ENCODE data around the gene TPO.
"Not testable (repeated sequence)": the region's sequence is repeated elsewhere in the genome, so short reads cannot be mapped to it uniquely, and the experiment has no call there.

Gene TPO

DNA sequence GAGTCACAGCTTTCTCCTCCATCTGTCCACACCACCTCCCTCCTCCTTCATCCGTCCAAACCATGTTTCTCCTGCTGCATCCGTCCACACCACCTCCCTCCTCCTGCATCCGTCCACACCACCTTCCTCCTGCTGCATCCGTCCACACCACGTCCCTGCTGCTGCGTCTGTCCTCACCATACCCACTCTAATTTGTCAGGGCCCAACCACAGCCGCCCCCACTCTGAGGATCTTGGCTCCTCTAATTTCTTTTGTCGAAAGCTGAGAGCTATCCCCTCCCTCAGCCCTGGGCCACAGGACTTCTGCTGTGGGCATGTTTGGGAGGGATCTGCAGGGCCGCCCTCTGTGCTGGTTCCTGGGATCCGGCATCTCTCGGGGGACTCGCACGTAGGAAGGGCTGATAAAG lies 67.4 kb downstream of the TPO start:
- H3K36me3 ChIP-seq (ENCODE audit: control insufficient read depth, insufficient read depth, low read length) = no peaks in the 10 kb centered on the region
- H3K4me3 ChIP-seq (ENCODE audit: low read length) = no peak overlapping the region
- H3K27ac ChIP-seq (ENCODE audit: low read depth, low read length) = no peak overlapping the region
- no peak overlapping the region for H3K9ac ChIP-seq (ENCODE audit: low read length)
- H3K4me1 ChIP-seq (ENCODE audit: control insufficient read depth, insufficient read depth, low read length) = no peaks in the 10 kb centered on the region
- no peaks in the 10 kb centered on the region for H3K27me3 ChIP-seq (ENCODE audit: control insufficient read depth, insufficient read depth, low read length)

GRCh38 chr2:1481406-1482252 lies 68.4 kb downstream of the TPO start:
- H3K36me3 ChIP-seq (ENCODE audit: control insufficient read depth, insufficient read depth, low read length) = no peaks in the 10 kb centered on the region
- H3K27me3 ChIP-seq (ENCODE audit: control insufficient read depth, insufficient read depth, low read length) = no peaks in the 10 kb centered on the region
- H3K27ac ChIP-seq (ENCODE audit: low read depth, low read length) = no peak overlapping the region
- no peak overlapping the region for H3K9ac ChIP-seq (ENCODE audit: low read length)
- H3K4me3 ChIP-seq (ENCODE audit: low read length) = no peak overlapping the region
- H3K4me1 ChIP-seq (ENCODE audit: control insufficient read depth, insufficient read depth, low read length) = no peaks in the 10 kb centered on the region

DNA sequence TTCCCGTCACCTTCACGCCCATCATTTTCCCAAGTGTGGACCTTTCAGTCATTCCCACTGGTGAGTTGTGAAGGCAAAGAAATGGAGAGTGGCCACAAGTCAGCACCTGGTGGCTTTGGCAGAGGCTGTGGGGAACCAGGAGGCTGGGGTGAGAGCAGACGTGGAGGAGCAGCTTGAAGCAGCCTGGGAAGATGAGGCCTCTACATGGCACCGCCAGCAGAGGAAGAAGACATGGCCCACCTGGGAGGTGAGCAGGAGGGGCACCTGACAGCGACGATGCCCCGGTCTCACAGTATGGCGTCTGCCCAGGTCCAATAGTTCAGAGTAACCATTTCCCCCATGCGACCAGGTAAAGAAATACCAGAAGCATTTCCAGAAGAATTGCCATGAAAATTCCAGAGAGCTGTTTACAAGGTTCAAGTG lies 69.0 kb downstream of the TPO start:
- H3K4me1 ChIP-seq (ENCODE audit: control insufficient read depth, insufficient read depth, low read length) = no peaks in the 10 kb centered on the region
- H3K27ac ChIP-seq (ENCODE audit: low read depth, low read length) = no peak overlapping the region
- H3K4me3 ChIP-seq (ENCODE audit: low read length) = no peak overlapping the region
- no peaks in the 10 kb centered on the region for H3K27me3 ChIP-seq (ENCODE audit: control insufficient read depth, insufficient read depth, low read length)
- H3K9ac ChIP-seq (ENCODE audit: low read length) = no peak overlapping the region
- H3K36me3 ChIP-seq (ENCODE audit: control insufficient read depth, insufficient read depth, low read length) = no peaks in the 10 kb centered on the region

DNA sequence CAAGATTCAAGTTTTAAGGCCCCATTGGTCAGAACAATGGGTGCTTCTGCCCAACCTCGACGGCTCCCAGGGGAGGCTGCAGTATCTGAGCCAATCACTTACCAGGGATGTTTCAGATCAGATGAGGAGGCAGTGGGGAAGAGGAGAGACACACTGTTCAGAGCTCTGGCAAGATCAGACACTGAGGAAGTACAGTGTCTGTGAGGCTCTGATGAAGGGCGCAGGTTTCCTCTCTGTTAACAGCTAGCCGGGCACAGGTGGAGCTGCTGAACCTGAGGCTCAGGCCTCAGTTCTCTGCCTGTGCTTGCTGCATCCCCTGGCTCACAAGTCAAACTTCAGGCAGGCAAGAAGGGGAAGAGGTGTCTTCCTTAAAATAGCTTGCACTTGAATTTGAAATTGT lies 69.7 kb downstream of the TPO start:
- Histone ChIP-seq H3K4me3 (ENCODE audit: low read length) (no peak overlapping the region), H3K36me3 (ENCODE audit: control insufficient read depth, insufficient read depth, low read length) (no peaks in the 10 kb centered on the region), H3K4me1 (ENCODE audit: control insufficient read depth, insufficient read depth, low read length) (no peaks in the 10 kb centered on the region)

DNA sequence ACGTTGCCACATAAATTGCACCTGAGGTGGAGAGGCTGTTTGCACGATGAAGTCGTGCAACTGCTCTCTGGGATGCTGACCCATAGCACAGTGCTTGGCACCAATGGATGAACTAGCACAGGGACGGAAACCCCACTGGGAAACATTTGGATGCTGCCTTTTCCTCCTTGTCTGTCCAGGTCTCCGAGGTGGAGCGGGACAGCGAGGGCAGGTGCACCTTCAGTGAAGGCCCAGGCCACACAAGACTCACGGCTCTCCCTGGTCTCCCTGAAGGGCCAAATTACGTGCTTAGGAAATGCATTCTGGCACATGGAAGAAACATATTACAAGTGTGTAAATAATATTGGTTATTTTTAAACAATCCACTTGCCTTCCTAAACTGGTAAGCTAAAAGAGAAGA lies 70.3 kb downstream of the TPO start:
- H3K4me3 ChIP-seq (ENCODE audit: low read length) = no peak overlapping the region
- no peak overlapping the region for H3K9ac ChIP-seq (ENCODE audit: low read length)
- H3K4me1 ChIP-seq (ENCODE audit: control insufficient read depth, insufficient read depth, low read length) = no peaks in the 10 kb centered on the region
- H3K36me3 ChIP-seq (ENCODE audit: control insufficient read depth, insufficient read depth, low read length) = no peaks in the 10 kb centered on the region
- H3K27ac ChIP-seq (ENCODE audit: low read depth, low read length) = no peak overlapping the region
- H3K27me3 ChIP-seq (ENCODE audit: control insufficient read depth, insufficient read depth, low read length) = no peaks in the 10 kb centered on the region

More for the DNA sequence above, 69.7 kb downstream of the TPO start:
- no peaks in the 10 kb centered on the region for H3K27me3 ChIP-seq (ENCODE audit: control insufficient read depth, insufficient read depth, low read length)
- no peak overlapping the region for H3K9ac ChIP-seq (ENCODE audit: low read length)
- H3K27ac ChIP-seq (ENCODE audit: low read depth, low read length) = no peak overlapping the region

- Histone ChIP-seq H3K9ac (ENCODE audit: low read length) (no peak overlapping the region), H3K27ac (ENCODE audit: low read depth, low read length) (no peak overlapping the region), H3K4me3 (ENCODE audit: low read length) (no peak overlapping the region), H3K27me3 (ENCODE audit: control insufficient read depth, insufficient read depth, low read length) (no peaks in the 10 kb centered on the region), H3K4me1 (ENCODE audit: control insufficient read depth, insufficient read depth, low read length) (no peaks in the 10 kb centered on the region), H3K36me3 (ENCODE audit: control insufficient read depth, insufficient read depth, low read length) (no peaks in the 10 kb centered on the region)
Observed at GRCh38 chr2:1484131-1484884, 71.0 kb downstream of the TPO start.

DNA sequence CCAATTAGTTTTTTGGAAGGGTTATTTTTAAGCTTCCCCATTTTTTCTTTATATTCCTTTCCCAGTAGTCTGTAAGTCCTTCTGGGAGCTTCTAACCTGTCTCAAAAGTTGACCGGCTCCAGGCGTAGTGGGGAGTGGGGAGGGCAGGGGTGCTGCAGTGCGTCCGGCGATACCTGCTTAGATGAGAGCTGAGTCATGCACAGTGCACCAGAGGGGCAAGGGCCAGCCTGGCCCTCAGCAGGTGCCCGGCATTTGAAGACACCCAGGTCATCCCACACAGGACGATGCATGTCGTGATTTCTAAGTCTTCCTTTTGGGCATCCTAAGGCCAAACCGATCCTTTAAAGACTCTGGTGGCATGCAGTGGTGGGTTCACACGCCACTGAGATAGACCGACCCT lies 73.4 kb downstream of the TPO start:
- Histone ChIP-seq H3K36me3 (ENCODE audit: control insufficient read depth, insufficient read depth, low read length) (no peaks in the 10 kb centered on the region), H3K4me1 (ENCODE audit: control insufficient read depth, insufficient read depth, low read length) (no peaks in the 10 kb centered on the region), H3K9ac (ENCODE audit: low read length) (no peak overlapping the region), H3K27ac (ENCODE audit: low read depth, low read length) (no peak overlapping the region), H3K27me3 (ENCODE audit: control insufficient read depth, insufficient read depth, low read length) (no peaks in the 10 kb centered on the region), H3K4me3 (ENCODE audit: low read length) (no peak overlapping the region)

- Histone ChIP-seq H3K4me1 (ENCODE audit: control insufficient read depth, insufficient read depth, low read length) (no peaks in the 10 kb centered on the region), H3K4me3 (ENCODE audit: low read length) (no peak overlapping the region), H3K27ac (ENCODE audit: low read depth, low read length) (no peak overlapping the region), H3K27me3 (ENCODE audit: control insufficient read depth, insufficient read depth, low read length) (no peaks in the 10 kb centered on the region), H3K36me3 (ENCODE audit: control insufficient read depth, insufficient read depth, low read length) (no peaks in the 10 kb centered on the region), H3K9ac (ENCODE audit: low read length) (no peak overlapping the region)
Observed at GRCh38 chr2:1487758-1488157, 74.5 kb downstream of the TPO start.

DNA sequence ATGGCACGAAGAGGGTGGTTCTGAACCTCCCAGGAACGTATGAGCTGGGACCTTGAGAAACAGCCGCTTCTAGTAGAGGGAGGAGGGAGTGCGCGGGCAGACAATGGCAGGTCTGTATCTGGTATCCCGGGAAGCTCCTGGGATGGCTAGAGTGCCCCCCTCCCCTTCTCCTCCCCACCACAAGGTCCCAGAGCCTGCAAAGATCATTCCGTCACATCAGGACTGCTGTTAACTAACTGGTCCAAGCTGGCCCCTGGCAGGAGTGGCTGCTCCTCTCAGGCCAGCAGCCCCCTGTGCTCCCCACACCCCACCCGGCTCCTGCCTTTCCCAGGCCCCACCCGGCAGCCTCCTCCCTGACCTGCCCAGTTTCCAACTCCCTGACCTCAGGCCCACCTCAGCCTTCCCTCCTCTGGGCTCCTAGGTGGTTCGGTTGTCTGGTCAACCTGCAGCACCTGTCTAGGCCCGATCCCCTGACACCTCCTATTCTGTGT lies 75.0 kb downstream of the TPO start:
- no peak overlapping the region for H3K9ac ChIP-seq (ENCODE audit: low read length)
- H3K4me3 ChIP-seq (ENCODE audit: low read length) = no peak overlapping the region
- H3K27me3 ChIP-seq (ENCODE audit: control insufficient read depth, insufficient read depth, low read length) = no peaks in the 10 kb centered on the region
- H3K4me1 ChIP-seq (ENCODE audit: control insufficient read depth, insufficient read depth, low read length) = no peaks in the 10 kb centered on the region
- no peak overlapping the region for H3K27ac ChIP-seq (ENCODE audit: low read depth, low read length)
- no peaks in the 10 kb centered on the region for H3K36me3 ChIP-seq (ENCODE audit: control insufficient read depth, insufficient read depth, low read length)

- H3K4me1 ChIP-seq (ENCODE audit: control insufficient read depth, insufficient read depth, low read length) = no peaks in the 10 kb centered on the region
- H3K27me3 ChIP-seq (ENCODE audit: control insufficient read depth, insufficient read depth, low read length) = no peaks in the 10 kb centered on the region
- no peak overlapping the region for H3K4me3 ChIP-seq (ENCODE audit: low read length)
- H3K27ac ChIP-seq (ENCODE audit: low read depth, low read length) = no peak overlapping the region
- H3K36me3 ChIP-seq (ENCODE audit: control insufficient read depth, insufficient read depth, low read length) = no peaks in the 10 kb centered on the region
- no peak overlapping the region for H3K9ac ChIP-seq (ENCODE audit: low read length)
Observed at GRCh38 chr2:1488851-1489250, 75.6 kb downstream of the TPO start.

DNA sequence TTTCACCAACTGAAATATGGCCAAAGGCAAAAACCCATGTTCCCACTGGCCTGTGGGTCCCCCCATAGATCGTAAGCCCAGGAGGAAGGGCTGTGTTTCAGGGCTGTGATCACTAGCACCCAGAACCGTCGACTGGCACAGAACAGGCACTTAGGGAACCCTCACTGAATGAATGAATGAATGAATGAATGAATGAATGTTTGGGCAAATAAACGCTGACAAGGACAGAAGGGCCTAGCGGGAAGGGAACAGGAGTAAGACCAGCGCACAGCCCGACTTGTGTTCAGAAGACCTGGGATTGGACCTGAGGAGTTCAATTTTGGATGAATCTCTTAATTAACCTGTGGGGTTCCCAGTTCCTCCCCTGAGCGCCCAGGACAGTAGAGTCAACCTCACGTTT lies 76.2 kb downstream of the TPO start:
- Histone ChIP-seq H3K4me1 (ENCODE audit: control insufficient read depth, insufficient read depth, low read length) (no peaks in the 10 kb centered on the region), H3K4me3 (ENCODE audit: low read length) (no peak overlapping the region), H3K9ac (ENCODE audit: low read length) (no peak overlapping the region), H3K27me3 (ENCODE audit: control insufficient read depth, insufficient read depth, low read length) (no peaks in the 10 kb centered on the region), H3K36me3 (ENCODE audit: control insufficient read depth, insufficient read depth, low read length) (no peaks in the 10 kb centered on the region), H3K27ac (ENCODE audit: low read depth, low read length) (no peak overlapping the region)

- not testable (repeated sequence) for H3K27ac ChIP-seq (ENCODE audit: low read depth, low read length); H3K4me1 ChIP-seq (ENCODE audit: control insufficient read depth, insufficient read depth, low read length); H3K4me3 ChIP-seq (ENCODE audit: low read length); H3K9ac ChIP-seq (ENCODE audit: low read length); H3K27me3 ChIP-seq (ENCODE audit: control insufficient read depth, insufficient read depth, low read length); H3K36me3 ChIP-seq (ENCODE audit: control insufficient read depth, insufficient read depth, low read length)
Observed at GRCh38 chr2:1490381-1490780, 77.1 kb downstream of the TPO start.
